ENCODE measurements around the gene OR56A3. TPM values are rescaled to one million over a fixed set of nuclear protein-coding genes. Genes with fewer than 3 reads are reported as not detected.

Gene OR56A3
- total and polyA plus RNA-seq, 10 of the 15 experiments (the other 5 are each of a cell fraction or from before 2014, with no cell fraction given), result not detected

DNA sequence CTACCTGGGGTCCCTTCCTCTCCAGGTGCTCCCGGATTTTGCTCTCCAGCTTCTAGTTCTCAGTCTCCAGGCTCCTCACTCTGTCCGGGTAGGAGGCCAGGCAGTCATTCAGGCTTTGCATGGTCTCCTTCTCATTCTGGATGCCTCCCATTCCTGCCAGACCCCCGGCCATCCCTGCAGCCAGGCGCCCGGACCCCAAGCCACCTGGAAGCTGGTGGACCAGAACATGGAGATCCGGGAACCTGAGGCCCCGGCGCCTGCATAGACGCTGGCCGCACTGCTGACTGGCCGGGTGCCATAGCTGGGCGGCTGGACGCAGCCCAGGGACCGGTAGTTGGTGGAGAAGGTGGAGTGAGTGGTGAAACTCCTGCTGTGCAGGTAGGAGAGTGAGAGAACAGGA is 52.7 kb downstream of the OR56A3 start:
- RAD21 ChIA-PET (ENCODE audit: unreplicated experiment), result interaction anchor here (0.6 kb wide), 1 partner anchor 22 kb away, joined by 3 read pairs; no protein-coding TSS in a partner anchor

More for the DNA sequence above, 52.7 kb downstream of the OR56A3 start:
- ChIA-PET POLR2A (no interaction called here), SMC1A (ENCODE audit: uncharacterized antibody, unreplicated experiment) (no interaction called here), CTCF (no interaction called here)
- no peak for ATAC-seq
- Histone ChIP-seq H3K9me3 (replicated peaks; ENCODE audit: control insufficient read depth, insufficient read depth, low read length) (no peaks in the 10 kb centered on the region), H3K79me2 (ENCODE audit: control insufficient read depth, insufficient read depth, low read length) (no peaks in the 10 kb centered on the region), H4K20me1 (ENCODE audit: control insufficient read depth, insufficient read depth) (no peaks in the 10 kb centered on the region), H3K4me3 (no peak overlapping the region), H3K36me3 (ENCODE audit: control insufficient read depth in 2 of 2, insufficient read depth in 2 of 2, low read length in 1 of 2) (no peaks in the 10 kb centered on the region), H3K4me2 (ENCODE audit: control insufficient read depth, insufficient read depth) (no peak overlapping the region), H3K27me3 (replicated peaks in 1 of 2; ENCODE audit: control insufficient read depth in 2 of 2, insufficient read depth in 2 of 2, low read length in 1 of 2) (no peaks in the 10 kb centered on the region), H3K27ac (ENCODE audit: control insufficient read depth, insufficient read depth) (no peak overlapping the region), H3K4me1 (ENCODE audit: control insufficient read depth, insufficient read depth, low read length) (no peaks in the 10 kb centered on the region), H2AFZ (ENCODE audit: control insufficient read depth, low read depth, low read length) (no peak overlapping the region), H3K9ac (ENCODE audit: control insufficient read depth, insufficient read depth, low read length) (no peak overlapping the region)
- no TSS peak for BruUV-seq (replicated peaks)
- no peak for FAIRE-seq
- no peak for DNase-seq (ENCODE audit: low read depth, low spot score)
- 33% methylated on average over 14 of the region's 14 CpGs for WGBS (ENCODE audit: insufficient coverage, insufficient replicate concordance, low lambda C conversion rate, missing lambda C conversion rate)
- TF ChIP-seq SMC3 (IDR thresholded peaks at IDR 0.05; ENCODE audit: borderline replicate concordance, low read length) (no peak), SUZ12 (IDR thresholded peaks at IDR 0.05; ENCODE audit: unreplicated experiment) (no peak), TAF1 (IDR thresholded peaks at IDR 0.05; ENCODE audit: borderline replicate concordance, low read depth, low read length) (no peak), CREB1 (IDR thresholded peaks at IDR 0.05; ENCODE audit: low read depth) (no peak), HCFC1 (IDR thresholded peaks at IDR 0.05; ENCODE audit: low read length) (no peak), CBX3 (IDR thresholded peaks at IDR 0.05; ENCODE audit: borderline replicate concordance, low read depth) (no peak), REST (IDR thresholded peaks at IDR 0.05; ENCODE audit: low read depth, low read length) (no peak), JUND (IDR thresholded peaks at IDR 0.05; ENCODE audit: low read depth, low read length) (no peak), STAT3 (IDR thresholded peaks at IDR 0.05; ENCODE audit: low read depth, low read length) (no peak), HDAC2 (IDR thresholded peaks at IDR 0.05) (no peak), MEF2A (IDR thresholded peaks at IDR 0.05; ENCODE audit: insufficient read depth, low read depth, low read length) (no peak)
- TF ChIP-seq, protein P1, sequence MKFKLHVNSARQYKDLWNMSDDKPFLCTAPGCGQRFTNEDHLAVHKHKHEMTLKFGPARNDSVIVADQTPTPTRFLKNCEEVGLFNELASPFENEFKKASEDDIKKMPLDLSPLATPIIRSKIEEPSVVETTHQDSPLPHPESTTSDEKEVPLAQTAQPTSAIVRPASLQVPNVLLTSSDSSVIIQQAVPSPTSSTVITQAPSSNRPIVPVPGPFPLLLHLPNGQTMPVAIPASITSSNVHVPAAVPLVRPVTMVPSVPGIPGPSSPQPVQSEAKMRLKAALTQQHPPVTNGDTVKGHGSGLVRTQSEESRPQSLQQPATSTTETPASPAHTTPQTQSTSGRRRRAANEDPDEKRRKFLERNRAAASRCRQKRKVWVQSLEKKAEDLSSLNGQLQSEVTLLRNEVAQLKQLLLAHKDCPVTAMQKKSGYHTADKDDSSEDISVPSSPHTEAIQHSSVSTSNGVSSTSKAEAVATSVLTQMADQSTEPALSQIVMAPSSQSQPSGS (IDR thresholded peaks at IDR 0.05; ENCODE audit: low read length), result no peak
- TF ChIP-seq, protein P2, sequence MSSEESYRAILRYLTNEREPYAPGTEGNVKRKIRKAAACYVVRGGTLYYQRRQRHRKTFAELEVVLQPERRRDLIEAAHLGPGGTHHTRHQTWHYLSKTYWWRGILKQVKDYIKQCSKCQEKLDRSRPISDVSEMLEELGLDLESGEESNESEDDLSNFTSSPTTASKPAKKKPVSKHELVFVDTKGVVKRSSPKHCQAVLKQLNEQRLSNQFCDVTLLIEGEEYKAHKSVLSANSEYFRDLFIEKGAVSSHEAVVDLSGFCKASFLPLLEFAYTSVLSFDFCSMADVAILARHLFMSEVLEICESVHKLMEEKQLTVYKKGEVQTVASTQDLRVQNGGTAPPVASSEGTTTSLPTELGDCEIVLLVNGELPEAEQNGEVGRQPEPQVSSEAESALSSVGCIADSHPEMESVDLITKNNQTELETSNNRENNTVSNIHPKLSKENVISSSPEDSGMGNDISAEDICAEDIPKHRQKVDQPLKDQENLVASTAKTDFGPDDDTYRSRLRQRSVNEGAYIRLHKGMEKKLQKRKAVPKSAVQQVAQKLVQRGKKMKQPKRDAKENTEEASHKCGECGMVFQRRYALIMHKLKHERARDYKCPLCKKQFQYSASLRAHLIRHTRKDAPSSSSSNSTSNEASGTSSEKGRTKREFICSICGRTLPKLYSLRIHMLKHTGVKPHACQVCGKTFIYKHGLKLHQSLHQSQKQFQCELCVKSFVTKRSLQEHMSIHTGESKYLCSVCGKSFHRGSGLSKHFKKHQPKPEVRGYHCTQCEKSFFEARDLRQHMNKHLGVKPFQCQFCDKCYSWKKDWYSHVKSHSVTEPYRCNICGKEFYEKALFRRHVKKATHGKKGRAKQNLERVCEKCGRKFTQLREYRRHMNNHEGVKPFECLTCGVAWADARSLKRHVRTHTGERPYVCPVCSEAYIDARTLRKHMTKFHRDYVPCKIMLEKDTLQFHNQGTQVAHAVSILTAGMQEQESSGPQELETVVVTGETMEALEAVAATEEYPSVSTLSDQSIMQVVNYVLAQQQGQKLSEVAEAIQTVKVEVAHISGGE (CRISPR knock-in tag; IDR thresholded peaks at IDR 0.05), result no peak
- TF ChIP-seq, protein P3, sequence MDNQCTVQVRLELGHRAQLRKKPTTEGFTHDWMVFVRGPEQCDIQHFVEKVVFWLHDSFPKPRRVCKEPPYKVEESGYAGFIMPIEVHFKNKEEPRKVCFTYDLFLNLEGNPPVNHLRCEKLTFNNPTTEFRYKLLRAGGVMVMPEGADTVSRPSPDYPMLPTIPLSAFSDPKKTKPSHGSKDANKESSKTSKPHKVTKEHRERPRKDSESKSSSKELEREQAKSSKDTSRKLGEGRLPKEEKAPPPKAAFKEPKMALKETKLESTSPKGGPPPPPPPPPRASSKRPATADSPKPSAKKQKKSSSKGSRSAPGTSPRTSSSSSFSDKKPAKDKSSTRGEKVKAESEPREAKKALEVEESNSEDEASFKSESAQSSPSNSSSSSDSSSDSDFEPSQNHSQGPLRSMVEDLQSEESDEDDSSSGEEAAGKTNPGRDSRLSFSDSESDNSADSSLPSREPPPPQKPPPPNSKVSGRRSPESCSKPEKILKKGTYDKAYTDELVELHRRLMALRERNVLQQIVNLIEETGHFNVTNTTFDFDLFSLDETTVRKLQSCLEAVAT (IDR thresholded peaks at IDR 0.05), result no peak
- in situ Hi-C loops (cut with MboI), result no loop called here
- intact Hi-C loops (cut with micrococcal nuclease; ENCODE audit: unreplicated experiment), result no loop called here

All from GM12878 (cell line).